Stimulated activated CD8-positive, alpha-beta memory T cell treated with anti-CD3 and anti-CD28 coated beads, Interleukin-2, amount 100 ng/mL, for 48 hours (primary cell): ENCODE data around the gene CUZD1.

Experiments
- DNase-seq, 2 donors: peaks; one replicate each; pipeline ENCODE4 v3.0.0-alpha.2; 2020; ENCODE audit warnings: low read depth in 2 of 2

Gene CUZD1

DNA sequence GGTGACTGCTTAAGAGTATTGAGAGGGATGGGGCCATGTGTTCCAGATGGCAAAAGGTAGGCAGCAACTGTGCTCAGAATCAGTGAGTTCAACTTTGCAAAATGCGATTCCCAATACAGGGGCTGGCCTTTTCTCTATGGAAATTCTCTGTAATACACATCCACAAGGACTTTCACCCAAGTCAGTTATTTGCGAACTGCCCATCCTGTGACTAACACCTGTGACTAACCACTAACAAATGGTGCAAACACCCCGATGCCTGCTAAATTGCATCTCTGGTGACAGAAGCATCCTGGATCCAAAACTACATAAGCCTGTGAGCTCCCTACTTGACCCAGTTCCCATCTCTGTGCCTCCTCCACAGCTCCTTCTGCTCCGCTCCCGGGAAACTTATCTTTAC, 9.0 kb upstream of the CUZD1 start:
- DNase-seq = no peak

DNA sequence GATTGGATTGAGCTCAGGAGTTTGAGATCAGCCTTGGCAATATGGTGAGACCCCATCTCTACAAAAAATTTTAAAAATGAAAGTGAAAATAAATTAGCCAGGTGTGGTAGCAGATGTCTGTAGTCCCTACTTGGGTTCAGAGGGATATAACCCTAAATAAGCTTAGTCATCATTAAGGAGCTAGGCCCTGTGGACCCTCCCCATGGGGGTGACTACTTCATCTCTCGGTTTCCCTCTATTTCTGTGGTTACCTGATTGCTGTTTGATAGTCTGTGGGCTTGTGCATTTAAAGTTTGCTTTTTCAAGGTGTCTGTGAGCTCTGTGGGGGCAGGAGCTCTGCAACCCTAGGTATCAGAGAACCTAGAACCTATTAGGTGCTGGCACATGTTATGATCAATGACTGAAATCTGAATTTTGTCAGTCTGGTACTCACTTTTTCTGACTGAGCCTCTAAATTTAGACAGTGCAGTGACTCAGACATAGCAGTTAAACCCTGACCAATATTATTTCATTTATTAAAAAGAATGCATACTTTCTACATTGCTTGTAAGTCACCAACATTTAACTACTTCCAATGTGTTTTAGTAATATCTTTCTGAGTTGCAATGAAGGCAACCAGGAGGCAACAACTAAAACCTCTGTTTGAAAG, 8.1 kb upstream of the CUZD1 start:
- no peak for DNase-seq

- no peak for DNase-seq
These were observed 6.6 kb upstream of the CUZD1 start for GRCh38 chr10:122852261-122852660.

DNA sequence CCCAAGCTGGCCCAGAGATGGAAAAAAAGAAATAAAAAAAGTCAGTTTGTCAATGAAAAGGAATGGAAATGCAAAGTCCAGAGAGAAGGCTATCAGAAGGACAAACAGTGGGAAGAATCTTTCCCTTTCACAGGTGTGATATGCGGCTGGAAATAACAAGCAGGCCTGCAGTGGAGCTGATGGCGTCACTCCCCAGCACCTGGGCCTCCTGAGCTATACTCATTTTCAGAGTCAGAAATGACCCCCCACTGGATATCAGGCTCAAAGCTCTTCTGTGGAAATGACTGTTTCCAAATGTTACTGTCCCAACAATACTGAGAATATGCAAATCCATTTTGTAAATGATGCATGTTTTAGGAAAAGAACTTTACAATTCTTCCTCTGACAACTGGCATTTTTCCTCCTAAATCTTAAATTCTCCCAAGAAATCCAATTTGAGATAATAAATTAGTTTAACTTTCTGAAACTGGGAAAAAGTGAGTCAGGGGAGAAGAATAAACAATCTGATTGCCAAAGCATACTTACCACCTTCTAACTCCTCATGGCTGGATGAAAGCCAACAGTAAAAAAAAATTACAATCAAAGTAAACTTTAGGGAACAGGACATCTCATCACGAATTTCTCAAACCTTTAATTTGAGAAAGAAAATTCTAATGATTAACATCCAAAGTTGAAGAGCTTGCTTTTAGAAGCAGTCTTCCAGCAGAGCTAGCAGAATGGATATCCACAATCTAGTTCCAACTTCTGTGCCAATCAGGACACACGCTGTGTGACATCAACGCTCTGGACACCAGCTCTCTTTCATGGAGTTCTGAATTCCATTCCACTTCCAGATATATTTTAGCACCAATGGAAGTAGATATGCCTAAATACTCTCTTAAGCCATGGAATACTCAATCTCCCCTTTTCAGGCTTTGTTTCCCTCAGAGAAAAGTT, 5.3 kb upstream of the CUZD1 start:
- no peak for DNase-seq

DNA sequence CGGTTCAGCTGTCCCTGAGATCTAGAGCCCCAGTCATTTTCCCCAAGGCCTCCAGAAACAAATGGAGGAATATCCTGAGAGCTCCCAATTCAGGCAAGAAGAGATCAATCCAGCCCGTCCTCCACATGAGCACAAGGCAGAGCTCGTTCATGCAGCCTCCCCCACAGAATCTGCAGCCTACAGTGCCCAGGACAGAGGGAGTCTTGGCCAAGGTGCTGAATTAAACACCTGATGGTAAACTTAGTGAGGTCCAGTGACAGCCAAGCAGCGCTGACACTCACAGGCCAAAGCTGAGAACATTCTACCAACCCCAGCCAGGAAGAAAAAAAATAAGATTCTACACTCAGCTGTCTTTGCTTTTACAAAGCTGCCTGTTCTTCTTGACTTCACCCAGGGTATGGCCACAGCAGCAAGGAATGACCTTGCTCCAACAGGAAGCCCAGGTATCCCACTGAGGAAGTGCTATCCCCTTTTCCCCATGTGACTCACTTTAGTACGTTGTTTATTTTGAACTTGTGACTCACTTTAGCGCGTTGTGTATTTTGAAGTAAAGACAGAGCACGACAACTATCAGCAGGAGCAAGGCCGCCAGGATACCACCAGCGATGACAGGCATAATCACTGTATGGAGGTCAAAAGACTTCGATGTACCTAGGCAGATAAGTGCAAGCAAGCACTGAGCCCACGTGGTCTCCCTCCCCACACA, 4.4 kb upstream of the CUZD1 start:
- DNase-seq = no peak

GRCh38 chr10:122849090-122849489, 3.4 kb upstream of the CUZD1 start:
- DNase-seq = no peak

DNA sequence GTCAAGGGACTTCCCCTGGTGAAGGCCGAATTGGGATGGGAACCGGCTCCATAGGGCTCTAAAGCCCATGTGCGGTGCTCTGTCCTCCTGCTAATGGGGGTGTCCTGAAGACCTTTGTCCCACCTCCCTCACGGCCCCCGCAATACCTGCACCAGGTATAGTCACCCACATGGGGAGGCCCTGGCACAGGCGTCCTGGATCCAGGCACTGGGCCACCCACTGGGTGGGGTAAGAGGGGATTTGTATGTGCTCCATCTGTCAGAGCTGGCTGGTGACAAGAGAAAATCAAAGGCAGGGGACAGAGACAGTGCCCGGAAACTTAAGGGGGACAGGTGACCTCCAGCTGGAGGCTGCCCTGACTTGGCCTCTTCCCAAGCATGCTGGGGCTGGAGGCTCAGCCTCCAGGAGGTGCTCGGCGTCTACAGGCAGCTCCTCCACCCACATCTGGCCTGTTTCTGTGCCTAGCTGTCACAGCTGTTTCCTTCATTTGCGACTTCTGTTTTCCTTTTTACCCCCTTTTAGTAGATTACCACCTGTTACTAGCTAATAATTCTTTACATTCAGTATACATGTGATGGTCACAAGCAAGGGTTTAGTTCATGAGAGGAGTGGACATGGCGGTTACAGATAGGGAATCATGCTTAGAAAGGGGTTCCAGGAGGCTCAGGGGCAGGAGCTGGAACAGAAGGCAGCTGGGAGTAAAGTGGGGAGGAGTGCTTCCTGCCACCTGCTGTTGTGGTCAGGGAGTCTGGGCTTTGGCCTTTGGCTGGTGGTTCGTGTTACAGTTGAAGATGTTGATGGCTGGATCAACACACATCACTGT, 2.3 kb upstream of the CUZD1 start:
- DNase-seq = no peak

GRCh38 chr10:122844146-122844545, 1.5 kb downstream of the CUZD1 start:
- DNase-seq = no peak

DNA sequence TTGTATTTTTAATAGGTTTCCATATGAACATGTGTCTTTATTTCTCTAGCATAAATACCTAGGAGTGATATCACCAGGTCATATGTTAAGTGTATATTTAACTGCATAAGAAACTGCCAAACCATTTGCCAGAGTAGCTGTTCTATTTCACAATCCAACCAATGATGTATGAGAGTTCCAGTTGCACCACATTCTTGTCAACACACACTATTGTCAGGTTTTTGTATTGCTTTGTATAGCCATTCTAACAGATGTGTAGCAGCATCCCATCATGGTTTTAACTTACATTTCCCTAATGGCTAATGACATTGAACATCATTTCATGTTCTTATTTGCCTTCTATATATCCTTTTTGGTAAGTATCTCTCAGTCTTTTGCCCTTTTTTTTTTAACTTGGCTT, 4.1 kb downstream of the CUZD1 start:
- no peak for DNase-seq

GRCh38 chr10:122839505-122839904, 6.2 kb downstream of the CUZD1 start:
- DNase-seq = no peak

GRCh38 chr10:122838880-122839279, 6.8 kb downstream of the CUZD1 start:
- no peak for DNase-seq

DNA sequence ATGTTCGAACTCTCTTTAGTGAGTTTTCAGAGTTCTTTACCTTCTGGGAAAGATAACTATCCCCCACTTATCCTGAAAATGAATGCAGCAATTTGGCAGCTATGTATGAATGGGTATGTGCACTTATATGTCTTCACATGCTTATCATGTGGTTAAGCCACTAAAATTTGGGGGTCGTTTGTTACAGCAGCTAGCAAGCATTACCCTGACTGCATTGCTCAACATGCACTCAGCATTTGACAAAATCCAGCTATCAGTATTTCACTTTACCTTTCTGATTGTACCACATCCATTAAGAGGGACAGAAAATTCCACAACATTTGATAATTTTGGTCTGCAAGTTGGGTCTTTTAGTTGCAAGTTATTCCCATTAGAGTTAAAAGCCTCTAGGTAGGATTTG, 9.7 kb downstream of the CUZD1 start:
- no peak for DNase-seq

DNA sequence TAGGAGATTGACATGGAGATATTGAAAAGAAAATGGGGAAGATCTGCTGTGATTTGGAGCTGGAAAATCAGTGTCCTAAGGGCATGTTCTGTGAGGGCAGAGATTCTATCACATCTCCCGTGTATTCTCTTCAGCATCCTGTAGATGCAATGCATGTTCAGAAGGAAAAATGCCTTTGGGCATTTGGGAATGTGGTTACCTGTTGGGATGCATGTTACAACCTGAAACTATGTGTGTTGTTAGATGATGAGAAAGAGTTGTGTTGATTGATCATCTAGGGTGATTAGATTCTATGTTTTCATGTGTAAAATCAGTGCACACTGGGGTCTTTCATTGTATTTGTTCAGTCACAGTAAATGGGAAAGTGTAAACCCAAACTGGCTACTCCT, 14.7 kb downstream of the CUZD1 start:
- no peak for DNase-seq

DNA sequence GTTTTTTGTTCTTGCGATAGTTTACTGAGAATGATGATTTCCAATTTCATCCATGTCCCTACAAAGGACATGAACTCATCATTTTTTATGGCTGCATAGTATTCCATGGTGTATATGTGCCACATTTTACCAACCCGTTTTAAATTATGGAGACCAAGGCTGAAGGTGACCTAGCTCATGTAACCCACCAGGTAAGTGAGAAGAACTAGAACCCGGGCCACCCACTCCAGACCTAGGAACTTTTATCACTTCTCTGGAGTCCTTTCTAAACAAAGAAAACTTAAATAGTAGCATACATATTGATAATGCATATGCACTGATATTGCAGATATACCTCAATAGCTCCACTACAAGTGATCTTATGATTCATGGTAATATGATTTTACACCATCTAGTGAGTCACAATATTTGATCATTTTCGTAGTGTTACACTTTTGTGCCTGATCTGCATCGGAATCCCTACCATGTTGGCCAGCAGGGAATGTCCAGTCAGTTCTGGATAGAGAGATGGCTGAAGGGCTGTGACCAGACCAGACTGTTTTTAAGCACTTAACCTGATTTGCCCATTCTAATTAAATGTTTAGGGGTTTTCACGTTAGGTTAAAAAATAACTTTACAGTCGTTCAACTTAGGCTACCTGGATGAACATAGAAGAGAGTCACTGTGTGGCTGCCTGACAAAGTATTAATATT, 15.2 kb downstream of the CUZD1 start:
- no peak for DNase-seq

DNA sequence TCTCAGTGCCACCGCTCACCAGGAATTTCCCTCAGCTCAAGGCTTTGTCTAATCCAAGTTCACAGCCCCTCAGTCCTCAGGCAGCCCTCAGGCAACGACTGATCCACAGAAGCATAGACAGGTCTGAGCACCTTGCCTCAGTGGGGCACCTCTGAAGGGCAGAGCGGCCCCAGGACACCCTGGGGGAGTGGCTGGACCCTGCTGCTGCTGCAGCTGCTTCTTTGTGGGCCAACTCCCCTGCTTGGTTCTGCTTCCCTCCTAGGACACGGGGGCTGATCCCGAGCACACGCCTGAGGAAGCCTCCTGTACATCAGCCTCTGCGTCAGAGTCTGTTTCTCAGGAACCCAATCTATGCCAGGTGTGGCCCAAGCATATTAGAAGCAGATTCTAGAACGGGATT, 16.2 kb downstream of the CUZD1 start:
- no peak for DNase-seq

- no peak for DNase-seq
These were observed 16.9 kb downstream of the CUZD1 start for GRCh38 chr10:122828716-122829255.

GRCh38 chr10:122827302-122827701, 18.4 kb downstream of the CUZD1 start:
- no peak for DNase-seq

DNA sequence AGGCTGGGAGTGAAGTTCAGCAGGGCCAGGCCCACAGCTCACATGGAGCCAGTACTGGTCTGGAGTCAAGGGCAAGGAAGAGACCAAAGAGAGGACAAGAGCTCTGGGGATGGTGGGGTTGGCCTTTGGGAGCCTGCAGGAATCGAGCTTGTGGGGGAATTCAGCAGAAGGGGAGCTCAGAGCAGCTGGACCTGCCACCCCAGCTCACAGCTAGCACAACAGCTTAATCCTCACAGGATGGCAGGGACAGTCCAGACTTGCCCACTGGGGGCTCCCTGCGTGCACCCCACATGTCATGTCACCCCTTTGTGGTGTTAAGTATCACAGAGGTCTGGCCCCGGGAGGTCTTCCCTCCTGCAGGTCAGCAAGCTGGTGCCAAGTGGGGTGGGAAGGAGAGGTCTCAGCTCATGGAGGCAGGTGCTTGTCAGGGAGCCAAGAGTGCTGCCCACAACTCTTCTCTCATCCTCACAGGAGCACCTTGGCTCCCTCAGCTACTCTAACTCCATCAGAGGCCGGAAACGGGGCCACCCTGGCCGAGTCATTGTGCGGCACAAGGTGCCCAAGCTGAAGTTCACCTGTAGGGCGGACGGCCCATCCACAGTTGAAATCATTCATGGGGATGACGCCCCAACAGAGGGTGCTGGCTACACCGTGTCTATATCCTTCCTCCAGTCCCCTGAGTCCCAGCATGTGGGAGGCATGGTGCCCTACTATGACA, 22.5 kb downstream of the CUZD1 start:
- DNase-seq = no peak

GRCh38 chr10:122821808-122822207, 23.8 kb downstream of the CUZD1 start:
- DNase-seq = no peak

DNA sequence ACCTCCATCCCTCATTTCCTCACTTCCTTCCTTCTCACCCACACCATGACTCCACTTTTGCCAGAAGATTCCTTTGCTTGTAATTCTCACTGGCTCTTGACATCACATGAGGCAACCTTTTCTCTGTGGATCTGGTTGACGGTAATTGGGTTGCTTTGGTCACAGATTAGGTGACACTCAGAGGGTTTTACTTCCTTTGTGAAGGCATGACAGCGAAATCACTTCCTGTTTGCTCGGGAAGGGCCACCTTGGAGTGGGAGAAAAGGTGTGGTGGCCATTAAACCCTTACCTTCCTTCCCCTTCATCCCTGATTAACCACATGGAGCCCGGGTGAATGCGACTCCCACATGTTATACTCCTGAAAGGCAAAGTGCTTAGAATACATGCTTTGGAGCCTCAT, 30.2 kb downstream of the CUZD1 start:
- no peak for DNase-seq
